AG04450 (cell line): ENCODE data around the gene LRIG2. TPM values are rescaled to one million over a fixed set of nuclear protein-coding genes. Genes with fewer than 3 reads are reported as not detected.

ENCODE experiments used
- CTCF ChIA-PET: fragments of 300-600, 350-600 bp; formaldehyde crosslinking; extraction: SDS; loops from one replicate; lab custom pipeline; 2022; ENCODE audit warnings: antibody characterized with exemption, inconsistent platforms; lab: Charles Lee
- POLR2A ChIA-PET: fragments of 350-600 bp; formaldehyde crosslinking; extraction: SDS; loops from one replicate; lab custom pipeline; 2021; ENCODE audit warnings: antibody characterized with exemption, inconsistent platforms; lab: Yijun Ruan, JAX
- DNase-seq: peaks from one replicate; pipeline ENCODE4 v3.0.0-alpha.2; 2011; ENCODE audit warnings: low read depth, low spot score
- H3K27ac ChIP-seq: one replicate; pipeline ENCODE4 v1.5.1; 2012; ENCODE audit warnings: low read depth, low read length, control low read depth
- H3K27me3 ChIP-seq: one replicate; pipeline ENCODE4 v1.6.0; 2012; ENCODE audit warnings: low read length; ENCODE audit not compliant: control insufficient read depth, insufficient read depth
- H3K4me3 ChIP-seq: 2 replicates; pipeline ENCODE4 v1.5.1; 2011; ENCODE audit warnings: mild to moderate bottlenecking, low read depth, low read length, control low read depth
- H3K9me3 ChIP-seq: 2 replicates; pipeline ENCODE4 v1.5.1; 2012; ENCODE audit warnings: low read length; ENCODE audit not compliant: control insufficient read depth, insufficient read depth
- polyA plus RNA-seq: library from polyadenylated mRNA; depleted of rRNA; stranded (reverse); fragments of >200 nt; gene quantifications from 2 replicates; pipeline ENCODE4 v1.2.3, GENCODE V29; 2011
- TF ChIP-seq, protein P1 (sequence below): IDR thresholded peaks from 2 replicates; pipeline ENCODE4 v1.5.1; 2011; ENCODE audit warnings: low read depth, low read length, control low read depth, inconsistent platforms

The LRIG2 gene
- polyA plus RNA-seq, 1 experiment, result 9.7 TPM

DNA sequence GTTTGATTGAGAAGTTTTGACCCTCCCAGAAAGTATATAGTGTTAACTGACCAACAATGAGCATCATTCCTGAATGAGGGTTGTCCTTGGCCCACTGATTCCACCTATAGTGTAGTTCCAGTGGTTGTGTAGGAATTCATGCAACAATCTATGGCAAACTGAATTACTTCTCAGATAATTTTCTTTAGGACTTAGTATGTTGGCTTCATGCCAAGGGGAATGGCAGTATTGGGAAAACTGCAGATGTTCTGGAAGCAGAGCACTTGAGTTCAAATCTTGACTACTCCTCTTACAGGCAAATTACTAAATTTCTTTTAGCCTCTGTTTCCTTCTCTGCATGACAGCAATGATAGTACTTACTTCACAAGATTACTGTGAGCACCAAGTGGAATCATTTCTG is 65.8 kb downstream of the LRIG2 start:
- TF ChIP-seq, protein P1, sequence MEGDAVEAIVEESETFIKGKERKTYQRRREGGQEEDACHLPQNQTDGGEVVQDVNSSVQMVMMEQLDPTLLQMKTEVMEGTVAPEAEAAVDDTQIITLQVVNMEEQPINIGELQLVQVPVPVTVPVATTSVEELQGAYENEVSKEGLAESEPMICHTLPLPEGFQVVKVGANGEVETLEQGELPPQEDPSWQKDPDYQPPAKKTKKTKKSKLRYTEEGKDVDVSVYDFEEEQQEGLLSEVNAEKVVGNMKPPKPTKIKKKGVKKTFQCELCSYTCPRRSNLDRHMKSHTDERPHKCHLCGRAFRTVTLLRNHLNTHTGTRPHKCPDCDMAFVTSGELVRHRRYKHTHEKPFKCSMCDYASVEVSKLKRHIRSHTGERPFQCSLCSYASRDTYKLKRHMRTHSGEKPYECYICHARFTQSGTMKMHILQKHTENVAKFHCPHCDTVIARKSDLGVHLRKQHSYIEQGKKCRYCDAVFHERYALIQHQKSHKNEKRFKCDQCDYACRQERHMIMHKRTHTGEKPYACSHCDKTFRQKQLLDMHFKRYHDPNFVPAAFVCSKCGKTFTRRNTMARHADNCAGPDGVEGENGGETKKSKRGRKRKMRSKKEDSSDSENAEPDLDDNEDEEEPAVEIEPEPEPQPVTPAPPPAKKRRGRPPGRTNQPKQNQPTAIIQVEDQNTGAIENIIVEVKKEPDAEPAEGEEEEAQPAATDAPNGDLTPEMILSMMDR, result no peak

DNA sequence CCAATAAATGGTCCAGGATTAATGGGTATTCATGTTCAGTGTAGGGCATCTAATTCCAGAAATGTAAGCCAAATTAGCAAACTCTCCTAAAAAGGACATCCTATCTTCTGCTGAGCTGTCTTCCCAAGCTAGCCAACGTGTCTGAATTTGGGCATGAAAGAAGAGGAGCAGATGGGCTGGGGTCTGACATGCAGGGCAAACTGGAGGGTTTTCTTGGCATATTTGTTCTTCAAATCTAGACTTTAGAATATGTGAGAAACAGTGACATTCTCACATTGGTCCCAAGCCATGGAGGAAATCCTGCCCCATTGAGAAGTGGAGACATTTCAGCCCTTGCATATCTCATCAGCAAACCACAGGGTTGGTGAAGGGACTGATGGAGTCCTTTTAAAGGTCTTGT is 67.2 kb downstream of the LRIG2 start:
- Histone ChIP-seq H3K4me3 (no peak overlapping the region), H3K9me3 (no peaks in the 10 kb centered on the region), H3K27me3 (no peaks in the 10 kb centered on the region), H3K27ac (no peak overlapping the region)
- TF ChIP-seq, protein P1, result no peak
- POLR2A ChIA-PET, result interaction anchor here (0.5 kb wide), 1 partner anchor 618 kb away, joined by 7 read pairs; no protein-coding TSS in a partner anchor
- CTCF ChIA-PET, result interaction anchor here (0.7 to 4.1 kb wide), 16 partner anchors 10 to 1283 kb away, joined by 3 to 56 read pairs (median 4); partner anchors contain the start of genes LRIG2 and PHTF1
- DNase-seq, result no peak

More for the DNA sequence above, 65.8 kb downstream of the LRIG2 start:
- ChIA-PET CTCF (interaction anchor here (1.0 to 4.1 kb wide), 3 partner anchors 14 to 539 kb away, joined by 3 to 56 read pairs (median 6); no protein-coding TSS in a partner anchor), POLR2A (no interaction called here)
- DNase-seq, result no peak
- Histone ChIP-seq H3K4me3 (no peak overlapping the region), H3K9me3 (no peaks in the 10 kb centered on the region), H3K27ac (no peak overlapping the region), H3K27me3 (no peaks in the 10 kb centered on the region)

- H3K27me3 ChIP-seq, result no peaks in the 10 kb centered on the region
- H3K27ac ChIP-seq, result peak overlapping the region; percentile 22
- no peaks in the 10 kb centered on the region for H3K9me3 ChIP-seq
- CTCF ChIA-PET, result interaction anchor here (0.6 to 4.1 kb wide), 20 partner anchors 9 to 1282 kb away, joined by 3 to 56 read pairs (median 4); partner anchors contain the start of gene LRIG2
- TF ChIP-seq, protein P1, result peak; percentile 85
- POLR2A ChIA-PET, result interaction anchor here (0.5 kb wide), 1 partner anchor 618 kb away, joined by 7 read pairs; no protein-coding TSS in a partner anchor
- DNase-seq, result peak; percentile 21
- H3K4me3 ChIP-seq, result no peak overlapping the region
Measured at GRCh38 chr1:113140588-113141446, 67.8 kb downstream of the LRIG2 start.

- Histone ChIP-seq H3K27ac (no peak overlapping the region), H3K4me3 (no peak overlapping the region), H3K27me3 (no peaks in the 10 kb centered on the region), H3K9me3 (no peaks in the 10 kb centered on the region)
- ChIA-PET POLR2A (no interaction called here), CTCF (interaction anchor here (0.6 to 4.1 kb wide), 7 partner anchors 10 to 606 kb away, joined by 3 to 56 read pairs (median 6); partner anchors contain the start of gene LRIG2)
- DNase-seq, result peak; percentile 18
- TF ChIP-seq, protein P1, result no peak
Measured at GRCh38 chr1:113141650-113142473, 68.9 kb downstream of the LRIG2 start.
